Measurements from ENCODE around the gene CBFA2T3.

GRCh38 chr16:88938119-88938776 lies 38.8 kb downstream of the CBFA2T3 start:
- no peak for TF ChIP-seq ZNF555 (tag by site-specific recombination; conservative IDR thresholded peaks at IDR 0.05)
- TF ChIP-seq ZNF239 (tag by site-specific recombination; IDR thresholded peaks at IDR 0.05), result no peak
- TF ChIP-seq KLF9 (tag by site-specific recombination; IDR thresholded peaks at IDR 0.05; ENCODE audit: low read depth), result no peak
- TF ChIP-seq ATF2 (tag by site-specific recombination; IDR thresholded peaks at IDR 0.05; ENCODE audit: low read depth), result no peak
- TF ChIP-seq ZNF398 (tag by site-specific recombination; IDR thresholded peaks at IDR 0.05), result no peak
- no peak for TF ChIP-seq ZNF174 (tag by site-specific recombination; IDR thresholded peaks at IDR 0.05)
- TF ChIP-seq CTCF (tag by site-specific recombination; IDR thresholded peaks at IDR 0.05), result no peak
- no peak for TF ChIP-seq ZNF791 (tag by site-specific recombination; IDR thresholded peaks at IDR 0.05)
- TF ChIP-seq ZBTB48 (tag by site-specific recombination; IDR thresholded peaks at IDR 0.05), result no peak
- TF ChIP-seq ZBTB8A (tag by site-specific recombination; IDR thresholded peaks at IDR 0.05), result no peak
- no peak for TF ChIP-seq ZBTB1 (tag by site-specific recombination; IDR thresholded peaks at IDR 0.05)
- TF ChIP-seq FEZF1 (tag by site-specific recombination; IDR thresholded peaks at IDR 0.05), result no peak
- TF ChIP-seq ZNF776 (tag by site-specific recombination; IDR thresholded peaks at IDR 0.05; ENCODE audit: borderline replicate concordance), result no peak

Data from HEK293 (cell line).